GM11168 (cell line): ENCODE data around the gene ZNF438.

Experiments used
- in situ Hi-C: fragments of 300-500 bp; cut with MboI; formaldehyde crosslinking; loops from one replicate; pipeline ENCODE4 v1.12.0; 2022; ENCODE audit warnings: low sequenced_read_pairs; ENCODE audit not compliant: unreplicated experiment

ZNF438 gene

DNA sequence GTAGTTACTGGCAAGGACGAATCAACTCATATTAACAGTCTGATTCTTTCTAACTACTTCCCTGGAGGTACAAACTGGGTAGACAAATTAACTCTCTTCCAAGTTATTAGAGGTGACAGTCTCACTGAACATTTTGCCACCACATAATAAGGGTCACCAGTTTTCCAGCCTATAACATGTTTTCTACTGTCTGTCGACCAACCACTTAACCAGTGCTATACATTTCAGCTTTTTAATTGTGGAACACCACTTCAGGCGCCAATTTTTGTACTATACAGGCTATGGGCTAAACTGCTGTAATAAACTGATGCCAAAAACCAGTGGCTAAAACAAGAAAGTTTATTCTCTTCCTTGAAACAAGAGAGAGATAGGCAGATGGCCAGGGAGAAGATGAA, 13.3 kb downstream of the ZNF438 start:
- in situ Hi-C loops = no loop called here

DNA sequence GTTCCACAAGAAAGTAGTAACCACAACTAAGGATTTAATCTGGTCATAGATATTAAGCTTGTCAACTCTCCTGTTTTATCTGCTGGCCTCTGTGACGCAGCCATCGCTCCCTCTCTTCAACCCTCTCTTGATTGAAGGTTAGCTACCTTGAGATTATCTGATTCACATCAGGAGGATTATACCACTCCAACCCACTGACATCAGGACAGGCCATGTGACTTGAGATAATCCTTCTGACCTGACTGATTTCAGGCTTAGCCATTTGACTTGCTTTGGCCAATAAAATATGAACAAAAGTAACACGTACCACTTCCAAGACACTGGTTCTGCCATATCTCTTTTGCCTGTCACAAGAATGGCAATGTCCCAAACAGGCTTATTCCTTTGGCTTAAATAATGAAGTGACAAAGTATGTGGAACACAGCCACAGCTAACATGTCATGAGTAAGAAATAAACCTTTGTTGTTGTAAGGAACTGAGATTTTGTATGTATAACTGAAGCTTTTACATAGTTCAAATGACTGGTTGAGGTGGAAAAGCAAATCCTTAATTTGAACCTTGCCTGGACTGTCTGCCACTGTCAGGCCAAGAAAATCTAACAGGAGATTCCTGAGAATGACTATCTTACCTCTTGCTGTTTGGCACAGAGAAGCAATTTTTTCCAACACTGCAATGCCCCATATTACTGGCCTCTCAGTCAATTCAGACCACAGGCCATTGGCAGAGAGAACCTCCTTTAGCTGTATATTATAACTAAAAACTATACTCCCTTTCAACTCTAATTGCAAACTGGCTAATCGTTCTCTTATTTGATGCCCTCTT, 13.9 kb downstream of the ZNF438 start:
- in situ Hi-C loops = no loop called here

DNA sequence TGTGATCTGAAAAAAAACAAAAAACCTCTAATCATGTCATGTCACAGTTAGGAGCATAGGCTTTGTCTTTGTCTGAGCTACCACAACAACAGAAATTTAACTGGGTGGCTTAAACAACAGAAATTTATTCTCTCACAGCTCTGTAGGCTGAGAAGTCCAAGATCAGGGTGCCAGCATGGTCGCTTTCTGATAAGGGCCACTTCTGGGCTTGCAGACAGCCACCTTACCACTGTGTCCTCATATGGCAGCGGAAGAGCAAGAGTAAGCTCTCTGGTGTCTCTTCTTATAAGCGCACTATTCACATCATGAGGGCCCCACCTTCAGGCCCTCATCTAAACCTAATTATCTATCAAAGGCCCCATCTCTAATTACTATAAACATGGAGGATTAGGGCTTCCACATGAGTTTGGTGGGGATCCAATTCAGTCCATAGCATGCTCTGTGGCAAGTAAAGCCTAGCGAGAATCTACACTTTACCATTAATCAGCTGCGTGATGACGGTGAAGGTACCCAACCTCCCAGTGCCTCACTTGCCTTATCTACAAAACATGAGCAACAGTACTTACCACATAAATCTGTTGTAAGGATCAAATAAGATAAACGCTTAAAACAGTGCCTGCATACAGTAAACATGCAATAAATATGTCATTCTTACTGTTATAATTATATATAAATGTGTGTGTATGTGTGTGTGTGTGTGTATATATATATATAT, 17.3 kb downstream of the ZNF438 start:
- in situ Hi-C loops = no loop called here

DNA sequence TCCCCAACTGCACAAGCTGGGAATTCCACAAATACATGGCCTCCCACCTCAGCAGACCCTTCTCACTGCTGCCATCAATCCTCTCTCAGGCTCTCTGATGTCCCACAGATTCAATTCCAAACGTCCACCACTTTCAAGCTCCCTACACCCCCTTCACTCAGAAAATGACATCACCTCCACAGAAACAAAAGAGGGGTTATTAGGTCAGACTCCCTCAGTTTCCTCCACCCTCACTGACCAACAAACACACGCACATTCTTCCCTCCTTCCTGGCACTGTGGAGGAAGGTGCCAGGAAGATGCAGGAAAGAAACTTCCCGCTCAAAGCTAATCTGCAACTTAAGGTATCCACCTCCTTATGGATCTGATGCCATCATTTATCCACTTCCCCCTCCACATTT, 18.3 kb downstream of the ZNF438 start:
- in situ Hi-C loops = no loop called here

DNA sequence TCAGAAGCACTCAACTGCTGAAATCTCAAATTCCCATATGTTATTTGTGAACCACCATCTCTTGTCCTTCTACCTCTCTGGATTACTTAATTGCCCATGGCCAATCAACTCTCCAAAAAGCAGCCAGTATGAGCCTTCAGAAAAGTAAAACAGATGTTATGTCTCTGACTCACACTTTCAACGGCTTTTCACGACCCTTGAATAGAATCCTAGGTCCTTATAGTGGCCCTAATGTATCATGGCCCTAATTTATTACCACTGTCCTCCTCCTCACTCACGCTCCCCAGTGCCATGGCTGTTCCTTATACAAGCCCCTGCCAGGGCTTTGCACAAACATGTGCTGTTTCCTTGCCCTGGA, 20.0 kb downstream of the ZNF438 start:
- in situ Hi-C loops = no loop called here

DNA sequence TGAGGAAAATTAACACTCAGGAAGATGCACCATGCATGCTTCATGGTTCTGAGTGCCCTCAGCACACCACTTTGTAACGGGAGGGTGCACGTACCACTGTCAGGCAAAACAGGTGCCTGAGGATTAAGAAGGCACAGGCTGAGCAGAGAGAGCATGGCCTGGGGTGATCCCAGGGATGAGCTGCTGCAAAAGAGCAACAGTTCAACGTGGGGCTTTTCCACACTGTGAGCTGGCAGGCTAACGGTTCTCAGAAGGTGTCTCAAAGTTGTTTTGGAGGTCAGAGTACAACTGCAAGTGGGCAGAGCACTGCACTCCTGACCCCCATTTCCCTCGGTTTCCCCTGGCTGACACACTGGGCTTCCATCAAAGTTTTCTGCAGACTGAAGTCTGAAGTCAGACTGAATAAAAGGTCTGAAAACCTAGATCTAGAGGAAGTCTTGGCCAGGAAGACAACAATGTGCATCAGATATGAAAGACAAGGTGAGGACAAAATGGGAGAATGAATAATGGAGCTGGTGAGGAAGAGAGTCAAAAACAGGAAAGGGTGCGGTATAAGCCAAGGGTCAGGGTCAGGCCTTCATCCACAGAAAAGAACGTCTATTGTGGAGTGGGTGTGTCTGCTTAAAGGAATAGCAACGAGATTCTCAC, 20.5 kb downstream of the ZNF438 start:
- in situ Hi-C loops = no loop called here

DNA sequence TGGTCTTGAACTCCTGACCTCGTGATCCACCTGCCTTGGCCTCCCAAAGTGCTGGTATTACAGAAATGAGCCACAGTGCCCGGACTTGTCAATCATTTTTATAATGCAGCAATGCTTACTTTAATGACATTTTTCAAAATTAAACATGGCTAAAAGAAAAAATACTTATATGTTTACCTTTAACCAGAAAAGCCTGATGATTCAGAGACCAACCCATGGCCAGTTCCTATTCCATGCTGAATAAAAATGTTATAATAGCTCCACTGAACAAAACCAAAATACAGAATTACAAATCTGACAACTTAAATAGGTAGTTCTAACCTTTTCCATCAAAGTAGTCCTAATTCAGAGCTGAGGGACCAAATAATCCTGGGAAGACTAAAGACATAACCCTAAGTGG, 21.6 kb downstream of the ZNF438 start:
- in situ Hi-C loops = no loop called here

DNA sequence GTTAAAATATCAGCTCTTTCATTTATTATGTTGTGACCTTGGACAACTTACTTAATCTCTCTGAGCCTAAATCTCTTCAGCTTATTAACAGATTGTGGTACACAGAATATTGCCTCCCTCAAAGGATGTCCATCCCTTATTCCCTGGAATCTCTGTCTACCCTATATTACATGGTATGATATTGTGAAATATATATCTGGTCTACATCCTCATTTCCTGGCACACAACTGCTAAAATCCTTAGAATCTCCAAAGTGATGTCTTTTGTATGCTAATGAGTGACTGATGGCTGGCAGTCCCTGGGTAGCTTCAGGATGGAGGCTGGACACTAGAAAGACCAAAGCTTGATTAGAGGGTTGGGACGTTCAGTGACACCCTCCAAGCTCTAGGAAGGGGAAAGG, 25.8 kb downstream of the ZNF438 start:
- in situ Hi-C loops = no loop called here

DNA sequence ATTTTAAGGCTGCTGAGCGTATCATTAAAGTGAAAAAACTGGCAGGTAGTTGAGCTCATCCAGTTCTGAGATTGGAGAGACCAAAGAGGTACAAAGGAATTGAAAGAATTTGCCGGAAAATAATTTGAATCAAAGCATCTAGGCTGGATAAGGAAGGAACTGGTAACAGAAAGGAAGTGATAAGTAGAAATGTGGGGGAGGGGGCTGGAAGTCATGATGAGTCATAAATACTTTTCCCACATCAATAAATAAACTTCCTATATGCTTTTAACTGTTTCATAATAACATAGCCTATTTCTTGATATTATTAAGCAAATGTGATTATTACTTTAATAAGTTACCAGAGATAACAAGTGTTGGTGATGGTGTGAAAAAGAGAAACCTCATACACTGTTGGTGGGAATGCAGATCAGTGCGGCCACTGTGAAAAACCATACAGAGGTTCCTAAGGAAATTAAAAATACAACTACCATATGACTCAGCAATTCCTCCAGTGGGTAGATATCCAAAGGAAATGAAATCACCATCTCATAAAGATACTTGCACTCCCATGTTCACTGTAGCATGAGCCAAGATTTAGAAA, 27.0 kb downstream of the ZNF438 start:
- in situ Hi-C loops = no loop called here

DNA sequence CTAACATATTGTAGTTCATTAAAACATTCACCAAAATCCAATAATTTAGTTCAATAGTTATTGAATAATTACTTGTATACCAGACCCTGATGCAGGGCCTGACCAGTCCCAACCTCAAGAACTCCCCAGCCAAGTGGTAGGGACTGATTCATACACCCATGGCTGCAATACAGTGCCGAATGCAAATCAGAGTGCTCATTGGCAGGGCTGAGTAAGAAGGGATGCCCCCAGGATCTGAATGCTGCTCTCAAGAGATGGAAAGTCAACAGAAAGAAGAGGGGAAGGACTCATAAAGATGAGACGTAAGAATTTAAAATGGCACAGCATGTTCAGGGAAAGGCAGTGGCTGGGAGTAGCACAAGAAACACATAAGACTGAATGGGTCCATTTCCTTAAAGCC, 29.9 kb downstream of the ZNF438 start:
- in situ Hi-C loops = no loop called here

DNA sequence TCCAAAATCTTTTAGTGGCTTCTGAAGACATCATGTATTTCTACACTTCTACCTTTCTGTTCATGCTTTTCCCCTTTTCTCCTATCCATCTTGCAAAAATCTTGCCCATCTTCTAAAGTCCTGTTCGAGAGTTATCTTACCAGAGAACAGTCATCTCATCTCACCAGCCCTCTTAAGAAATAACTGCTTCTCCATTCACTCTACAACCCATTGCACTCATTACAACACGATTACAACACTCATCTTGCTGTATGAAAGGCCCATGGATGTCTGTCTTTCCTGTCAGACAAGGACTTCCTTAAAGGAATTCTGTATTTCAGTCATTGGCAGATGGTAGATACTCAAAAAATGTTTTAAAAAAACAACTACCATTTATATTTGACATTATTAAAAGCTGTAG, 30.8 kb downstream of the ZNF438 start:
- in situ Hi-C loops = no loop called here

DNA sequence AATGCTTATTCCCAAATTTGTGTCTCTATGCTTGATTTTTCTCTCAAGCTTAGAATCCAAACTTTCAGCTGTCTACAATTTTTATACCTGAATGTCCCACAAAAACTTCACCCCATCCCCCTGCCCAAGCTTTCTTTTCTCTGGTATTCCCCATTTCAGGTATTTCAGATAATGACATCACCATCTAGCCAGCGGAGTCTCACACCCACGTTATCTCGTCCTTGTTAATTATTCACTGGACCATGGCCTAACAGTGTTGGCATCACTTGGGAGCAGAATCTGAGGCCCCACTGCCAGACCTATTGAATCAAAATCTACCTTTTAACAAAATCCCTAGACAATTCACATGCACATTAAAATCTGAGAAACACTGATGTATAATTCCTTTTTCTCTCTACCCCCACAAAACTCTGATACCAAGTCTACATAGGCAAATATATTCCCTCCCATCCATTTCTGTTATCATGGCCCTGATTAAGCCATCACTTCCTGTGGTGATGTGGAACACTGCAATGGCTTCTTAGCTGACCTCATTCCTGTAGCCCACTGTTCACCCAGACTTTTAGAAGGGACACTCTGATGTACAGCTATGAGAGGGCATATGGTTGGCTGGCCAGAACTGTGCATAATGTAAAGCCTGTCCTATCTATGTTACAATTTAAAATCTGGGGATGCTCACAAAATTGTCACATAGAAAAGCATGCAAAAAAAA, 31.4 kb downstream of the ZNF438 start:
- in situ Hi-C loops = no loop called here

DNA sequence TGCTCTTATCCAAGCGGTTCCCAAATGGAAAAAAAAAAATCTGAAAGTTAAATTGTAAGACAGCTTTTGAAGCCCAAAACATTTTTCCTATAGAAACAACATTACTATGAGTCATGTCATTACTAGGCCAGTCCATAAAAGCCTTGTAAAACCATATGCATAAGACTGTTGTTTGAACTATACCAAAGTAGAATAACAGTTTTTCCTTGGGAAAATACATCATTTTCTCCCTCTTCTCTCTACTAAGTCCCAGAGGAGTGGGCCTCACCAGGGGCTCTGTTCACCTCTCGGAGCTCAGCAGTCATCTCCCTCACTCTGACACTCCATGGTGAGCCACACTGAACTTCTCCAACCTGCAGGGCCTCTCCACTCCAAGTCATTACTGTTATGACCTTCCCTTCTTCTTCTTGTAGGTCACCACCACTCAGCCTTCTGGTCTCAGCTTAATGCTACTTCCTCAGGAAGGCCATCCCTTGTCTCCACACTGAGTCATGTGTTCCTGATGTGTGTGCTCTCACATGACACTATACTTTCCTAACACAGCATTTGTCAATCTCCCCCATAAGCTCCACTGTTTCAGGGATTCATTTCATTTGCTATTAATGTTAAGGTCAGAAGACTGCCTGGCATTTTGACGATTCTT, 32.5 kb downstream of the ZNF438 start:
- in situ Hi-C loops = no loop called here

DNA sequence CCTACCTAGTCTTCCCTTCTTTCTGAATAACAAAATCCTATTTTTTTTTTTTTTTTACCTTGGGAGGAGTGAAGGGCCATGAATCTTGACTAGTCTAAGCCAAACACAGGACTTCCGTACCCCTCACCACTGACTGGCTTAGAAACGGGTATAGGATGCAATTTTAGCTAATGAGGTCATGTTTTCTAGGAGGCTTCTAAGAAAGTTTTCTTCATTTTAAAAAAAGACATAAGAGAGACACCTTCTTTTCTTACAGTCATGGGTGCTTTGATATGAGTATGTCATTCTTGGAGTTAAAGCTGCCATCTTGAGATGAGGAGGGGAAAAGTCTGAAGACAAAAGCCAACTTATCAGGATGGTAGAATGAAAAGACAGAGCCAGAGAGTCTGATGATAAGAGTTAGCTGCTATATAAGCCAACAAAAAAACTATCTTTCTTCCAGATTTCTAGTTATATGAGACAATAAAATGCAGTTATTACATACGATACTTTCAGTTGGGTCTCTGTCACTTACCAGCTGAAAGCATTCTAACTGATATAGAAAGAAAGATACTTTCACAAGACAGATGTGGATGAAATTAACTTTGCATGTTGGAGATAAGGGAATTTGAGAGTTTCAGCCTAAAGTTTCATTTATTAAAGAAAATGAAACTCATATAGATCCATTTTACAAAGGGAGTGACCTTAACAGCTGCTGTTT, 34.0 kb downstream of the ZNF438 start:
- in situ Hi-C loops = no loop called here

DNA sequence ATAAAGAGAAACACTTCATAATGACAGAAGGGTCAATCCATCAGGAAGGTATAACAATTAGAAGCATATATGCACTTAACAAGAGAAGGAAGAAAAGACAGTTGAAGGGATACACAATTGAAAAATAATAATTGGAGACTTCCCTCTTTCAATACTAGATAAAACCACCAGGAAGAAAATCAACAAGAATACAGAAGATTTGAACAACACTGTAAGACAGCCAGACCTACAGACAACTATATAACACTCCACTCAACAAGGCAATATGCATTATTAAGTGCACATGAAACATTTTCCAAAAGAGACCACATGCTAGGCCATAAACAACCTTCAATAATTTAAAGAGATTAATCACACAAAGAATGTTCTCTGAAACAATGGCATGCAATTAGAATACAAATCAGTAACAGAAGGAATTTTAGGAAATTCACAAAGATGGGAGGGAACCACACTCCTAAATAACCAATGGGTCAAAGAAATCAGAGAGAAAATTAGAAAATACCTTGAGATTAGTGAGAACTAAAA, 35.1 kb downstream of the ZNF438 start:
- in situ Hi-C loops = no loop called here

DNA sequence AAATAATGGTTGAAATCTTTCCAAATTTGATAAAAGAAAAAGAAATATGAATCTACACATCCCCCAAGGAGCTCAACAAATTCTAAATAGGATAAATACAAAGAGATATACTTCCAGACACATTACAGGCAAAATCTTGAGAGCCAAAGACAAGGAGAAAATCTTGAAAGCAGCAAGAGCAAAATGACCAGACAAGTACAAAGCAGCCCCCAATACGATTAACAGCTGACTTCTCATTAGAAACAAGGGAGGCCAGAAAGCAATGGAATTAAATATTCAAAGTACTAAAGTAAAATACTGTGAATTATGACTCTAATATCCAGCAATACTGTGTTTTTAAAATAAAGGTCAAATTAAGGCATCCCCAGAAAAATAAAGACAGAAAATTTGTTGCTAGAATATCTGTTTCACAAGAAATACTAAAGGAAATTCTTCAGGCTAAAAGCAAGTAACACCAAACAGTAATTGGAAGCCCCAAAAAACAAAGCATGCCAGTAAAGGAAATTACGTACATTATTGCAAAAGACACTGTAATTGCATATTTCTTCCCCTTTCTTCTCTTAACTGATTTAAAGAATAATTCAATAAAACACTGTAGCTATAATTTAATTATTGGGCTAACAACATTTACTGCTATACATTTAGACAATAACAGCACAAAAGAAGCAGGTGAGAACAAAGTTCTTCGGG, 36.4 kb downstream of the ZNF438 start:
- in situ Hi-C loops = no loop called here

DNA sequence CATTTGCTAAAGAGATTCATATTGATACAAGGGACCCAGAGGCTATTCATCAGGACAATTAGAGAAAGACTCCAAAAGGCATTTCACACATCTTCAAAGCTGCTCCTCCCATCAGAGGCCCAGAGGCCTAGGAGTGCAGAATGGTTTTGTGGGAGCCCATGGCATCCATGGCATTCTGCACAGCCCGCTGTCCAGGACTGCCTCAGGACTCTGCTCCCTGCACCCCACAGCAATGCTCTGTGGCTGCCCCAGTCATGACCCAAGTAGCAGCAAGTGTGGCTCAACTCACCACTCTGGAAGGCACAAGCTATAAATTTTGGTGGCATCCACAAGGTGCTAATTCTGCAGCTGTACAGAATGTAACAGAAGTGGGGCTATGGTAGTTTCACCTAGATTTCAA, 38.5 kb downstream of the ZNF438 start:
- in situ Hi-C loops = no loop called here

DNA sequence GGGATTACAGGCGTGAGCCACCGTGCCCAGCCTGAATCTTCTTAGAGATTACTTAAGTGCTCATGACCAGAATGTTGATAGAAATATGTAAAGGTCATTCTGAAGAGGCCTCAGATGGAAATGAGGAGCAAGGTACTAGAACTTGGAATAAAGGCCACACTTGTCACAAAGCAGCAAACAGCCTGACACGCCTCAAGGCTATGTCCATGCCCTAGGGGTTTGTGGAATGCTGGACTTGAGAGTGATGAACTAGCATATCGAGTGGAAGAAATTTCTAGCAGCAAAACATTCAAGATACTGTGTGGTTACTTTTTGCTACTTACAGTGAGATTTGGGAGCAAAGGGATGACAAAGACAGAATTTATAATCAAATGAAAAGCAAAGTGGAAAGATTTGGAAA, 39.0 kb downstream of the ZNF438 start:
- in situ Hi-C loops = no loop called here

DNA sequence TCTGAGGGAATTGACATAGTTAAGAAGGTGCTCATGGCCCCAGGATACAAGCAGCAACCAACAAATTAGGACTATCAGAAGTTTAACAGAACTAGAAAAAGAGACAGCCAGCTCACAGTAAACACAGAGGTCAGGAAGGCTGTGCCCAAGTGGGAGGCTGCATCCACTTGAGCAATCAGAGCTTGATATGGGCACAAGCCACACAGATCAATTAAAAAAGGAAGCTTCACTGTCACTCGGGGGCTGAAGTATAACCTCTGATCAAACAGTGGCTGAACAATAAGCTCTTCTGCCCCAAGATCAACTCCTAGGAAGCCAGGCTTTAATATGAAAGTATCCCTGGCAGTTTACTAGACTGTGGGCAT, 40.0 kb downstream of the ZNF438 start:
- in situ Hi-C loops = no loop called here
